ENCODE measurements around the gene PSMB7. TPM values are rescaled to one million over a fixed set of nuclear protein-coding genes. Genes with fewer than 3 reads are reported as not detected.

PSMB7 gene
- total RNA-seq, 4 donors from 2014 or later: 74.7 to 181 (median 100) TPM

- H3K9me3 ChIP-seq: no peaks in the 10 kb centered on the region
Observed at GRCh38 chr9:124303762-124304161, 111.5 kb downstream of the PSMB7 start.

More at GRCh38 chr9:124303762-124304161, 111.5 kb downstream of the PSMB7 start:
- no peaks in the 10 kb centered on the region for H3K27me3 ChIP-seq
- peak overlapping the region in 2 of 4 donors; percentile 46 to 97 for H3K27ac ChIP-seq
- H3K36me3 ChIP-seq: peaks cover 0 to 40% (median 0%) of the 10 kb centered on the region in 3 donors
- no peak overlapping the region for H3K4me3 ChIP-seq
- WGBS, 2 donors: 69 to 77% methylated on average over 14 of the region's 14 CpGs
- DNase-seq (ENCODE audit: low spot score in 2 of 2): no peak
- TF ChIP-seq, protein P1, sequence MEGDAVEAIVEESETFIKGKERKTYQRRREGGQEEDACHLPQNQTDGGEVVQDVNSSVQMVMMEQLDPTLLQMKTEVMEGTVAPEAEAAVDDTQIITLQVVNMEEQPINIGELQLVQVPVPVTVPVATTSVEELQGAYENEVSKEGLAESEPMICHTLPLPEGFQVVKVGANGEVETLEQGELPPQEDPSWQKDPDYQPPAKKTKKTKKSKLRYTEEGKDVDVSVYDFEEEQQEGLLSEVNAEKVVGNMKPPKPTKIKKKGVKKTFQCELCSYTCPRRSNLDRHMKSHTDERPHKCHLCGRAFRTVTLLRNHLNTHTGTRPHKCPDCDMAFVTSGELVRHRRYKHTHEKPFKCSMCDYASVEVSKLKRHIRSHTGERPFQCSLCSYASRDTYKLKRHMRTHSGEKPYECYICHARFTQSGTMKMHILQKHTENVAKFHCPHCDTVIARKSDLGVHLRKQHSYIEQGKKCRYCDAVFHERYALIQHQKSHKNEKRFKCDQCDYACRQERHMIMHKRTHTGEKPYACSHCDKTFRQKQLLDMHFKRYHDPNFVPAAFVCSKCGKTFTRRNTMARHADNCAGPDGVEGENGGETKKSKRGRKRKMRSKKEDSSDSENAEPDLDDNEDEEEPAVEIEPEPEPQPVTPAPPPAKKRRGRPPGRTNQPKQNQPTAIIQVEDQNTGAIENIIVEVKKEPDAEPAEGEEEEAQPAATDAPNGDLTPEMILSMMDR (IDR thresholded peaks at IDR 0.05): no peak
- TF ChIP-seq EP300 (IDR thresholded peaks at IDR 0.05) (no peak), POLR2A (IDR thresholded peaks at IDR 0.05) (no peak)
- H3K4me1 ChIP-seq: peaks cover 0 to 85% (median 26%) of the 10 kb centered on the region in 4 donors

Other genes with a start within 250 kb of the PSMB7 start
- gene NEK6, start 157.5 kb downstream of the PSMB7 start, total RNA-seq: 10 to 100 TPM; 25.3 to 53.1 (median 43.3) TPM
- gene ADGRD2, start 35.0 kb upstream of the PSMB7 start, total RNA-seq: not detected
- gene NR5A1, start 92.0 kb upstream of the PSMB7 start, total RNA-seq: not detected